HG03108 (cell line): ENCODE measurements around the gene PIGR.

ENCODE experiments used
- ATAC-seq: cut with Tn5 transposase; IDR thresholded peaks from one replicate; pipeline ENCODE4 v1.9.1; 2021; ENCODE audit warnings: moderate library complexity; ENCODE audit not compliant: unreplicated experiment

Gene PIGR

GRCh38 chr1:206912445-206913095 lies 33.7 kb downstream of the PIGR start:
- no peak for ATAC-seq

GRCh38 chr1:206911064-206911663 lies 35.1 kb downstream of the PIGR start:
- no peak for ATAC-seq

- ATAC-seq, result no peak
Measured at GRCh38 chr1:206909883-206910318, 36.4 kb downstream of the PIGR start.

GRCh38 chr1:206909161-206909882 lies 36.9 kb downstream of the PIGR start:
- ATAC-seq, result no peak

DNA sequence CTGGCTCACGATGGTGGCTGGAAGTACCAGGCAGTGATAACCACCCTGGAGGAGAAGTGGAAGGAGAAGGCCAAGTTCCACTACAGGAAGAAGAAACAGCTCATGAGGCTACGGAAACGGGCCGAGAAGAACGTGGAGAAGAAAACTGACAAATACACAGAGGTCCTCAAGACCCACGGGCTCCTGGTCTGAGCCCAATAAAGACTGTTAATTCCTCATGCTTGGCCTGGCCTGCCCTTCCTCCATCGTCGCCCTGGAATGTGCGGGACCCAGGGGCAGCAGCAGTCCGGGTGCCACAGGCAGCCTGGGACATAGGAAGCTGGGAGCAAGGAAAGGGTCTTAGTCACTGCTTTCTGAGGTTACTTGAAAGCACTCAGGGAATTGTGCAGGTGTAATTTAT lies 38.2 kb downstream of the PIGR start:
- no peak for ATAC-seq

DNA sequence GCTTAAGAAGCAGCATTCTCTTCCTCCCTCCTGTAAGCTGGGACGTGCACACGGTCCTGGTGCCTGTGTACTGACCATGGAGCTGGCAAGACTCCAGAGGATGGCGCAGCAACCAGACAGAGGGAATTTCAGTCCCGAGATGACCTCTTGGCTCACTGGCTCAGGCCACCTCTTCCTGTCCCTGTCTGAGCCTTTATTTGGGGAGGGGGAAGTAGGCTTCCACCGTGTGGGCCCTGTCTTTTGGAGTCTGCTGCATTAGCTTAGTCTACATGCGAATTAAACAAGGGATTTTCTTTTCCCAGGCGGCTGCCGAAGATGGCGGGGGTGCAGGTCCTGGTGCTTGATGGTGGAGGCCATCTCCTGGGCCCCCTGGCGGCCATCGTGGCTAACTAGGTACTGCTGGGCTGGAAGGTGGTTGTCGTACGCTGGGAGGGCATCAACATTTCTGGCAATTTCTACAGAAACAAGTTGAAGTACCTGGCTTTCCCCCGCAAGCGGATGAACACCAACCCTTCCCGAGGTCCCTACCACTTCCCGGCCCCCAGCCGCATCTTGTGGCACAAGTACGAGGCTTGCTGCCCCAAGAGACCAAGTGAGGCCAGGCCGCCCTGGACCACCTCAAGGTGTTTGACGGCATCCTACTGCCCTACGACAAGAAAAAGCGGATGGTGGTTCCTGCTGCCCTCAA lies 38.8 kb downstream of the PIGR start:
- no peak for ATAC-seq

GRCh38 chr1:206905295-206906164 lies 40.7 kb downstream of the PIGR start:
- peak; percentile 59 for ATAC-seq

DNA sequence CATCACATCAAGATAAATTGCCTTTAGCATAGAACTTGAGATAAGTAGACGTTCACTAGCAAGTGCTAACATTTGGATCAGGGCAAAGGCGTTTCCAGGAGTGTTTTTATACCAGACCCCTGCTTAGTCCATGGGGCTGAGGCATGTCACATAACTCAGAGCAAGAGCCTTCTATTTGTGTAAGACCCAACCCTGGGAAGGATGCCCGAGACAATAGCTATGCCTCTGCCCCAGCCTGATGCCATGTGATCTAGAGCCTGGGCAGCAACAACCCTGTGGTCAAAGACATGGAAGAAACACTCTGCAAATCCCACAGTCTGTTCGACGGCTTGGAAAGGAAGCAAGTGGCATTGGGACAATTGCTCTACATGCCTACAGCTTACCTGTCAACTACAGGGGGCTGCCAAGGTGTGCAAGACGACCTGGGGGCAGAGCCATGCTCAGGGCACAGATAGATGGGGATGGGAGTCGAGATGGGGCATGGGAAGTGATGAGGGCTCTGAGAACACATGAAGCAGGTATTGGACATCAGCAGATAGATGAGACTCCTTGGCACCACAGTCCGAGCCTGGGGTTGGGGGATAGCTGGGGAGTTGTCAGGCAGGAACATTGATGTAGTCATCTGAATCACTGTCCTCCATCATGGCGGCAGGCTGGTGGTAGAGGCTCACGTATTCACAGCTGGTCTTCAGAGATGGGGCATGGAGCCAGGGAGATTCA lies 41.7 kb downstream of the PIGR start:
- ATAC-seq, result no peak

DNA sequence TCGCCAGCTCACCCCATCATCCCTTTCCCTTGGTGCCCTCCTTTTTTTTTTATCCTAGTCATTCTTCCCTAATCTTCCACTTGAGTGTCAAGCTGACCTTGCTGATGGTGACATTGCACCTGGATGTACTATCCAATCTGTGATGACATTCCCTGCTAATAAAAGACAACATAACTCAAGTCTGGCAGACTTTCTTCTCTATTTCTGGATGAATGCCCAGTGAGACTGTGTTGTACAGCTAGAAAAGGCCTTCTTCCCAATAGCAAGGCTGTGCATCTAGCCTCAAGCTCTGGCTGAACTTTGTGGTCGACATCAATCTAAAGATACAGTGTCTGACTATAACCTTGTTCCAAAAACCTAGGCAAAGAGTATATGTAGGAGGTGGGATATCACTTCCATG lies 42.6 kb downstream of the PIGR start:
- no peak for ATAC-seq

- ATAC-seq, result no peak
Measured at GRCh38 chr1:206902702-206903101, 43.6 kb downstream of the PIGR start.

GRCh38 chr1:206901944-206902343 lies 44.3 kb downstream of the PIGR start:
- ATAC-seq, result no peak

GRCh38 chr1:206900149-206900548 lies 46.1 kb downstream of the PIGR start:
- no peak for ATAC-seq

DNA sequence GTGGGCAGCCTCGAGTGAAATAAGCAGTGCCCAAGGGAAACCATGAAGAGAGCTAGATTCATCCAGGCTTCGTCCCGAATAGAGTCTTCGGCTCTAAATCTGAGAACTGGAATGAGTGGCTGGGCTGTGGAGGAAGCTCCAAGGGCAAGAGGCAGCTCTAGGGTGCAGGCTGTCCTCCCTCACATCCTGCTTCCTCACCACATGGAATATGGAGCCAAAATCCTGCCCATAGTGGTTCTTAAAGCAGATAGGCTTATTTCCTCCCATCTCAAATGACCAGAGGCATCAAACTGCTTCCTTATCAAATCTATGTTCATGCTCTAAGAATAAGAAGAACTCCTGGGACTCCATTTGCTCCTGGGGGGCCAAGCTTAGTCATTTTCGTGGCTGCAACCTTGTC lies 46.5 kb downstream of the PIGR start:
- ATAC-seq, result no peak

GRCh38 chr1:206898915-206899431 lies 47.3 kb downstream of the PIGR start:
- ATAC-seq, result no peak

GRCh38 chr1:206898089-206898914 lies 48.0 kb downstream of the PIGR start:
- no peak for ATAC-seq

- no peak for ATAC-seq
Measured at GRCh38 chr1:206897175-206897574, 49.1 kb downstream of the PIGR start, which contains the start of gene IL24. TSS of gene IL24 (plus strand) at chr1:206897443. CDS start at chr1:206897833, 390 bp downstream.

GRCh38 chr1:206896261-206896660 lies 50.0 kb downstream of the PIGR start:
- no peak for ATAC-seq

GRCh38 chr1:206895837-206896242 lies 50.4 kb downstream of the PIGR start:
- no peak for ATAC-seq

DNA sequence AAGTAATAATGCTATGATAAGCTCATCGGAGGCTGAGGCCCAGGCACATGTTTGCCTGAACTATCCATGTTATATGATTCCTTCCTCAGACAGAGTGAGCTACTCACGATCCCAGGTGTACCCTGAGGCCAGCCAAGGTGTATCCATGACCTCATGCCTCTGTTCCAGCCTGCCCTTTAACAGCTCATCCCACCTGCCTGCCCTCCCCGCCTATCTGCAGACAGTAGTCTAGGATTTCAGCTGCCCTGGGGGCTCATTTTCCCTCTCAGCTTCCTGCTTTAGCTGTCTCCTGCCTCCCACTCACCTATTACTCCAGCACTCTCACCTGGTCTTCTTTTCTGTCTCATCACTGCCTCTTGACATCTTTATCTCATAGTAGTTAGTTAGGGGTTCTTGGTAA lies 50.9 kb downstream of the PIGR start:
- ATAC-seq, result no peak
